Neutrophil (primary cell): ENCODE measurements around the gene ANGPTL8.

Experiments
- H3K27ac ChIP-seq: fragments of 200-600 bp; sonication (generic); 2 replicates; pipeline ENCODE4 v1.5.1; 2016; ENCODE audit warnings: mild to moderate bottlenecking, moderate library complexity
- H3K27me3 ChIP-seq: fragments of 200-600 bp; sonication (generic); 2 replicates; pipeline ENCODE4 v1.6.0; 2016; ENCODE audit warnings: mild to moderate bottlenecking
- H3K36me3 ChIP-seq: fragments of 200-600 bp; sonication (generic); 2 replicates; pipeline ENCODE4 v1.5.1; 2017
- H3K4me1 ChIP-seq, 2 experiments: fragments of 200-600 bp in 1 of 2; sonication (generic) in 1 of 2; 1 replicate in 1 of 2; 2 replicates in 1 of 2; pipeline versions ENCODE4 v1.5.1 to v1.6.1; 2013 to 2016; ENCODE audit warnings: low read depth in 1 of 2, low read length in 1 of 2, mild to moderate bottlenecking in 1 of 2, moderate library complexity in 1 of 2; ENCODE audit not compliant: control insufficient read depth in 1 of 2, insufficient read depth in 1 of 2
- H3K4me3 ChIP-seq, 2 experiments: fragments of 200-600 bp in 1 of 2; sonication (generic) in 1 of 2; 1 replicate in 1 of 2; 2 replicates in 1 of 2; pipeline ENCODE4 v1.5.1; 2013 to 2016; ENCODE audit warnings: low read depth in 1 of 2, low read length in 1 of 2, mild to moderate bottlenecking in 1 of 2, moderate library complexity in 1 of 2
- H3K9me3 ChIP-seq: fragments of 200-600 bp; sonication (generic); 2 replicates; pipeline ENCODE4 v1.5.1; 2016
- CTCF ChIP-seq: fragments of 200-600 bp; sonication (generic); IDR thresholded peaks from 2 replicates; pipeline ENCODE4 v1.5.1; 2016; ENCODE audit warnings: antibody characterized with exemption

ANGPTL8 gene

GRCh38 chr19:11284515-11284914, 45.1 kb downstream of the ANGPTL8 start:
- no peaks in the 10 kb centered on the region for H3K36me3 ChIP-seq
- H3K4me3 ChIP-seq, result no peak overlapping the region
- no peak overlapping the region for H3K27ac ChIP-seq
- peaks cover 6 to 10% of the 10 kb centered on the region in 2 experiments for H3K4me1 ChIP-seq
- H3K9me3 ChIP-seq, result no peaks in the 10 kb centered on the region
- H3K27me3 ChIP-seq, result peaks cover 60% of the 10 kb centered on the region
- TF ChIP-seq CTCF, result no peak

GRCh38 chr19:11286312-11286974, 47.0 kb downstream of the ANGPTL8 start:
- no peaks in the 10 kb centered on the region for H3K36me3 ChIP-seq
- peaks cover 10 to 12% of the 10 kb centered on the region in 2 experiments for H3K4me1 ChIP-seq
- no peak overlapping the region for H3K4me3 ChIP-seq
- no peak overlapping the region for H3K27ac ChIP-seq
- H3K27me3 ChIP-seq, result peaks cover 55% of the 10 kb centered on the region
- H3K9me3 ChIP-seq, result no peaks in the 10 kb centered on the region
- TF ChIP-seq CTCF, result no peak

- no peak overlapping the region for H3K4me3 ChIP-seq
- no peaks in the 10 kb centered on the region for H3K9me3 ChIP-seq
- H3K4me1 ChIP-seq, result peaks cover 29 to 31% of the 10 kb centered on the region in 2 experiments
- no peak overlapping the region for H3K27ac ChIP-seq
- H3K36me3 ChIP-seq, result no peaks in the 10 kb centered on the region
- peaks cover 36% of the 10 kb centered on the region for H3K27me3 ChIP-seq
- TF ChIP-seq CTCF, result peak; percentile 58
Measured at GRCh38 chr19:11288349-11288748, 48.9 kb downstream of the ANGPTL8 start.

GRCh38 chr19:11290256-11290655, 50.8 kb downstream of the ANGPTL8 start:
- no peak for TF ChIP-seq CTCF
- no peaks in the 10 kb centered on the region for H3K9me3 ChIP-seq
- peaks cover 48 to 50% of the 10 kb centered on the region in 2 experiments for H3K4me1 ChIP-seq
- no peak overlapping the region for H3K27ac ChIP-seq
- peaks cover 17% of the 10 kb centered on the region for H3K27me3 ChIP-seq
- H3K36me3 ChIP-seq, result no peaks in the 10 kb centered on the region
- no peak overlapping the region for H3K4me3 ChIP-seq

GRCh38 chr19:11291415-11291814, 52.0 kb downstream of the ANGPTL8 start:
- H3K27ac ChIP-seq, result peak overlapping the region; percentile 78
- H3K4me3 ChIP-seq, result no peak overlapping the region
- peaks cover 3% of the 10 kb centered on the region for H3K36me3 ChIP-seq
- no peaks in the 10 kb centered on the region for H3K9me3 ChIP-seq
- H3K27me3 ChIP-seq, result peaks cover 12% of the 10 kb centered on the region
- H3K4me1 ChIP-seq, result peaks cover 60 to 62% of the 10 kb centered on the region in 2 experiments
- TF ChIP-seq CTCF, result no peak
